Panc1 (cell line): Measurements from ENCODE around the gene HSPBP1.

Experiments used
- CTCF ChIP-seq: fragments of 450-650 bp; IDR thresholded peaks from 2 replicates; pipeline ENCODE4 v1.5.1; 2017; ENCODE audit warnings: mild to moderate bottlenecking
- POLR2AphosphoS5 ChIP-seq: IDR thresholded peaks from 2 replicates; pipeline ENCODE4 v1.6.1; 2012; ENCODE audit warnings: mild to moderate bottlenecking, low read depth, low read length, moderate library complexity
- REST ChIP-seq, 2 experiments: IDR thresholded peaks; 2 replicates each; pipeline ENCODE4 v1.6.1; 2011 to 2012; ENCODE audit warnings: low read depth in 2 of 2, control low read depth in 1 of 2, low read length in 1 of 2, mild to moderate bottlenecking in 1 of 2, moderate library complexity in 1 of 2; ENCODE audit not compliant: insufficient read depth in 1 of 2
- TCF7L2 ChIP-seq: IDR thresholded peaks from 2 replicates; pipeline ENCODE4 v1.6.1; 2011; ENCODE audit warnings: mild to moderate bottlenecking, low read depth, low read length, inconsistent platforms

- TF ChIP-seq CTCF (no peak), TCF7L2 (no peak), POLR2AphosphoS5 (no peak), REST (IDR thresholded peaks at IDR 0.05; ENCODE audit: insufficient read depth in 1 of 2, low read depth in 2 of 2, low read length in 1 of 2) (no peak)
These were observed 45.3 kb upstream of the HSPBP1 start, which contains the start of gene TMEM150B for GRCh38 chr19:55325172-55325571.
